ENCODE results near the gene NGEF.

Gene NGEF

GRCh38 chr2:232882505-232883115, 130.4 kb downstream of the NGEF start:
- H3K4me3 ChIP-seq (replicated peaks; ENCODE audit: low read depth, low read length): no peak overlapping the region
- no peak for DNase-seq (ENCODE audit: extremely low read depth, low read depth)
- no peak for TF ChIP-seq CTCF (IDR thresholded peaks at IDR 0.05; ENCODE audit: low read depth, low read length, missing control alignments)

GRCh38 chr2:232882085-232882484, 131.0 kb downstream of the NGEF start:
- no peak for DNase-seq (ENCODE audit: extremely low read depth, low read depth)
- TF ChIP-seq CTCF (IDR thresholded peaks at IDR 0.05; ENCODE audit: low read depth, low read length, missing control alignments): no peak
- H3K4me3 ChIP-seq (replicated peaks; ENCODE audit: low read depth, low read length): no peak overlapping the region

GRCh38 chr2:232880764-232881351, 132.2 kb downstream of the NGEF start:
- no peak overlapping the region for H3K4me3 ChIP-seq (replicated peaks; ENCODE audit: low read depth, low read length)
- TF ChIP-seq CTCF (IDR thresholded peaks at IDR 0.05; ENCODE audit: low read depth, low read length, missing control alignments): no peak
- DNase-seq (ENCODE audit: extremely low read depth, low read depth): no peak

GRCh38 chr2:232879618-232880494, 133.2 kb downstream of the NGEF start:
- DNase-seq (ENCODE audit: extremely low read depth, low read depth): no peak
- no peak for TF ChIP-seq CTCF (IDR thresholded peaks at IDR 0.05; ENCODE audit: low read depth, low read length, missing control alignments)
- no peak overlapping the region for H3K4me3 ChIP-seq (replicated peaks; ENCODE audit: low read depth, low read length)

- TF ChIP-seq CTCF (IDR thresholded peaks at IDR 0.05; ENCODE audit: low read depth, low read length, missing control alignments): no peak
- H3K4me3 ChIP-seq (replicated peaks; ENCODE audit: low read depth, low read length): no peak overlapping the region
- DNase-seq (ENCODE audit: extremely low read depth, low read depth): no peak
Observed at GRCh38 chr2:232878855-232879617, 134.0 kb downstream of the NGEF start.

DNA sequence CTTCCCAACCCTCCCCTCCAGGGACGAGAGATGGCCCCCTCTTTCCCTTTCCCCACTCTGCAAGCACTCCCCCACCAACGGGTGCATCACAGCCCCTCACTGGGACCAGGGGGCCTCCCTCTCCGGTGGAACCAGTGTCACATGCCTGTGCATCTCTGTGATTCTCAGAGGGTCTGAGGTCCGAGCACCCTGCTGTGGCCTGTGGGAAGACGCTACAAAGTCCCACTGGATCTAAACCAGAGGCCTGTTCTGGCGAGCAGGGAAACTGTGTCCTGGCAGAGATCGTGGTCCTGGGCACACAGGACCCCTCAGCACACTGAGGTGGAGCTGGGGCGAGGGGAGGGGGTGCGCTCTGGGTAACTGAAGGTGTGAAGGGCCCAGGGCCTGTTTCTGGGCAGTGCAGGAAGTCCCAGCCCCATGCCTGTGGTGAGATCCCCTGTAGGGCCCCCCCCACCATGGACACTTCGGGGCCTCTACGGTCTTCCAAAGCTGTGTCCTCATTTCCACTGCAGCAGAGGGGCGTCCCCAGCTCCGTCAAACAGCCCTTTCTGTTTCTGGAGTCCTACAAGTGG, 135.0 kb downstream of the NGEF start:
- no peak for TF ChIP-seq CTCF (IDR thresholded peaks at IDR 0.05; ENCODE audit: low read depth, low read length, missing control alignments)
- no peak for DNase-seq (ENCODE audit: extremely low read depth, low read depth)
- H3K4me3 ChIP-seq (replicated peaks; ENCODE audit: low read depth, low read length): no peak overlapping the region
